ENCODE results near the gene NACA2. TPM values are rescaled to one million over a fixed set of nuclear protein-coding genes. Genes with fewer than 3 reads are reported as not detected.

NACA2 gene
- total RNA-seq, 1 experiment from 2014 or later: not detected

- Histone ChIP-seq H3K27me3 (ENCODE audit: low read length) (no peaks in the 10 kb centered on the region), H3K4me1 (ENCODE audit: insufficient read depth, low read length) (peaks cover 30% of the 10 kb centered on the region), H3K4me2 (ENCODE audit: low read length) (no peak overlapping the region), H4K20me1 (ENCODE audit: low read length) (no peaks in the 10 kb centered on the region), H3K79me2 (ENCODE audit: low read length) (no peaks in the 10 kb centered on the region), H3K9ac (ENCODE audit: low read length) (no peak overlapping the region), H3K36me3 (ENCODE audit: low read depth, low read length) (no peaks in the 10 kb centered on the region), H3K9me2 (replicated peaks; ENCODE audit: low read length) (no peaks in the 10 kb centered on the region; the same call in 1 of the 2 replicates), H3K4me3 (ENCODE audit: low read length) (no peak overlapping the region), H3K9me3 (ENCODE audit: low read length) (no peaks in the 10 kb centered on the region), H3K27ac (ENCODE audit: low read length) (no peak overlapping the region), H3F3A (ENCODE audit: low read length, unreplicated experiment) (no peaks in the 10 kb centered on the region), H2AFZ (ENCODE audit: low read length) (no peak overlapping the region)
- intact Hi-C loops (cut with micrococcal nuclease): loop anchor here (1.0 kb wide), 2 partner anchors 171 to 254 kb away; no protein-coding TSS in a partner anchor
- peak; percentile 66 for ATAC-seq
- CTCF ChIA-PET: interaction anchor here (0.5 to 1.5 kb wide), 8 partner anchors 8 to 838 kb away, joined by 3 to 18 read pairs (median 6); no protein-coding TSS in a partner anchor
- POLR2A ChIA-PET (ENCODE audit: unreplicated experiment): interaction anchor here (0.5 to 0.6 kb wide), 2 partner anchors 483 to 510 kb away, joined by 3 read pairs; no protein-coding TSS in a partner anchor
- TF ChIP-seq EZH2phosphoT487 (IDR thresholded peaks at IDR 0.05; ENCODE audit: borderline replicate concordance, low read length) (no peak), EZH2 (IDR thresholded peaks at IDR 0.05; ENCODE audit: low read length, unreplicated experiment) (no peak), CTCF (conservative IDR thresholded peaks at IDR 0.05; ENCODE audit: low read depth, low read length) (peak; percentile 83)
- no TSS peak for BruUV-seq (replicated peaks)
- peak; percentile 86 for DNase-seq
Measured at GRCh38 chr17:61583242-61583641, 7.8 kb downstream of the NACA2 start.

GRCh38 chr17:61582593-61582992 lies 8.4 kb downstream of the NACA2 start:
- no peaks in the 10 kb centered on the region for H4K20me1 ChIP-seq (ENCODE audit: low read length)
- intact Hi-C loops (cut with micrococcal nuclease): no loop called here
- peaks cover 30% of the 10 kb centered on the region for H3K4me1 ChIP-seq (ENCODE audit: insufficient read depth, low read length)
- ATAC-seq (no peak), DNase-seq (no peak)
- BruUV-seq (replicated peaks): no TSS peak
- no peak overlapping the region for H3K4me3 ChIP-seq (ENCODE audit: low read length)
- no peaks in the 10 kb centered on the region for H3K36me3 ChIP-seq (ENCODE audit: low read depth, low read length)
- H3K9me3 ChIP-seq (ENCODE audit: low read length): no peaks in the 10 kb centered on the region
- no peak overlapping the region for H3K4me2 ChIP-seq (ENCODE audit: low read length)
- no peak overlapping the region for H3K27ac ChIP-seq (ENCODE audit: low read length)
- no peaks in the 10 kb centered on the region for H3K27me3 ChIP-seq (ENCODE audit: low read length)
- CTCF ChIA-PET: interaction anchor here (1.1 to 1.5 kb wide), 5 partner anchors 8 to 171 kb away, joined by 3 to 18 read pairs (median 8); no protein-coding TSS in a partner anchor
- no peaks in the 10 kb centered on the region for H3K79me2 ChIP-seq (ENCODE audit: low read length)
- no peak overlapping the region for H3K9ac ChIP-seq (ENCODE audit: low read length)
- H3F3A ChIP-seq (ENCODE audit: low read length, unreplicated experiment): no peaks in the 10 kb centered on the region
- POLR2A ChIA-PET (ENCODE audit: unreplicated experiment): interaction anchor here (0.5 kb wide), 1 partner anchor 483 kb away, joined by 3 read pairs; no protein-coding TSS in a partner anchor
- TF ChIP-seq EZH2 (IDR thresholded peaks at IDR 0.05; ENCODE audit: low read length, unreplicated experiment): no peak
- no peak for TF ChIP-seq CTCF (conservative IDR thresholded peaks at IDR 0.05; ENCODE audit: low read depth, low read length)
- TF ChIP-seq EZH2phosphoT487 (IDR thresholded peaks at IDR 0.05; ENCODE audit: borderline replicate concordance, low read length): no peak
- no peaks in the 10 kb centered on the region; the same call in 1 of the 2 replicates for H3K9me2 ChIP-seq (replicated peaks; ENCODE audit: low read length)
- no peak overlapping the region for H2AFZ ChIP-seq (ENCODE audit: low read length)
